RWPE2 (cell line): Measurements from ENCODE around the gene TMEM184C.

Source experiments
- ATAC-seq: fragments of 200-7000 bp; cut with Tn5 transposase; 3 replicates; pipeline ENCODE4 v1.9.1; 2021; ENCODE audit warnings: low read depth
- DNase-seq: peaks from one replicate; pipeline ENCODE4 v3.0.0-alpha.2; 2020; ENCODE audit warnings: low spot score
- H3K27ac ChIP-seq: fragments of 450-650 bp; 2 replicates; pipeline ENCODE4 v1.5.1; 2017; ENCODE audit warnings: mild to moderate bottlenecking; ENCODE audit not compliant: poor library complexity, severe bottlenecking
- H3K27me3 ChIP-seq: fragments of 250-450 bp; sonication (Bioruptor Pico); 2 replicates; pipeline ENCODE4 v1.5.1; 2021; ENCODE audit warnings: mild to moderate bottlenecking, moderate library complexity; ENCODE audit not compliant: insufficient read depth, poor library complexity, severe bottlenecking
- H3K36me3 ChIP-seq: fragments of 250-450 bp; sonication (Bioruptor Pico); 2 replicates; pipeline ENCODE4 v1.5.1; 2020; ENCODE audit warnings: low read depth, mild to moderate bottlenecking, moderate library complexity
- H3K4me1 ChIP-seq: fragments of 250-450 bp; sonication (Bioruptor Pico); 2 replicates; pipeline ENCODE4 v1.5.1; 2021; ENCODE audit warnings: mild to moderate bottlenecking, moderate library complexity; ENCODE audit not compliant: insufficient read depth, poor library complexity, severe bottlenecking
- H3K4me3 ChIP-seq: fragments of 250-450 bp; sonication (Bioruptor Pico); 2 replicates; pipeline ENCODE4 v1.5.1; 2021; ENCODE audit warnings: mild to moderate bottlenecking, moderate library complexity; ENCODE audit not compliant: severe bottlenecking
- H3K9me3 ChIP-seq: fragments of 250-450 bp; sonication (Bioruptor Pico); 2 replicates; pipeline ENCODE4 v1.5.1; 2021; ENCODE audit warnings: mild to moderate bottlenecking, moderate library complexity; ENCODE audit not compliant: severe bottlenecking
- CTCF ChIP-seq: fragments of 450-650 bp; IDR thresholded peaks from one replicate; pipeline ENCODE4 v1.5.1; 2017; ENCODE audit warnings: mild to moderate bottlenecking, moderate library complexity; ENCODE audit not compliant: poor library complexity, severe bottlenecking

TMEM184C gene

GRCh38 chr4:147683717-147684700 lies 66.8 kb downstream of the TMEM184C start, which contains the start of gene PRMT9:
PRMT9 (minus strand) TSS chr4:147684163; CDS start chr4:147683987, 176 bp downstream.
- ATAC-seq (peak; percentile 98), DNase-seq (peak; percentile 87)
- Histone ChIP-seq H3K4me3 (peak within 1 kb of the TSS; percentile 49), H3K36me3 (no peaks in the 10 kb centered on the region), H3K27me3 (no peaks in the 10 kb centered on the region), H3K27ac (peak within 1 kb of the TSS; percentile 37), H3K9me3 (no peaks in the 10 kb centered on the region), H3K4me1 (peaks cover 5% of the 10 kb centered on the region)
- TF ChIP-seq CTCF, result no peak

DNA sequence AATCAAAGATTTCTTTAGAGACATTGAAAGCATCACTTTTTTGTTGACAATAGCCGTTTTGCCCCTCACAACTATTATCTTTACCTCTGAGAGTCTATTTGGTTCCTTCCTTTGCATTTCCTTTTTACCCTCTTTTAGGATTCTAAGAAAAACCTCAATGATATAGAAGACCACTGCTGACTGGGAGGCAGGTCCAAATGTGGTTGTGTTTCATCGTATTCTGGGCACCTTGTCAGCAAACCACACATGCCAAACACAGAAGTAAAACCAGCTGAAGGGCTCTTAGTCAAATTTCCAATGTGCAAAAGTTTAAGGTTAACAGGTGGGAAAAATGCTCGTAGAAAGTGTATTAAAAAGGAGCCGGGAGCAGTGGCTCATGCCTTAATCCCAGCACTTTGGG lies 71.9 kb downstream of the TMEM184C start:
- TF ChIP-seq CTCF, result no peak
- DNase-seq (no peak), ATAC-seq (no peak)
- no peaks in the 10 kb centered on the region for H3K36me3 ChIP-seq
- H3K9me3 ChIP-seq, result no peaks in the 10 kb centered on the region
- no peaks in the 10 kb centered on the region for H3K27me3 ChIP-seq
- H3K4me1 ChIP-seq, result no peaks in the 10 kb centered on the region
- no peak overlapping the region for H3K27ac ChIP-seq
- H3K4me3 ChIP-seq, result no peak overlapping the region

DNA sequence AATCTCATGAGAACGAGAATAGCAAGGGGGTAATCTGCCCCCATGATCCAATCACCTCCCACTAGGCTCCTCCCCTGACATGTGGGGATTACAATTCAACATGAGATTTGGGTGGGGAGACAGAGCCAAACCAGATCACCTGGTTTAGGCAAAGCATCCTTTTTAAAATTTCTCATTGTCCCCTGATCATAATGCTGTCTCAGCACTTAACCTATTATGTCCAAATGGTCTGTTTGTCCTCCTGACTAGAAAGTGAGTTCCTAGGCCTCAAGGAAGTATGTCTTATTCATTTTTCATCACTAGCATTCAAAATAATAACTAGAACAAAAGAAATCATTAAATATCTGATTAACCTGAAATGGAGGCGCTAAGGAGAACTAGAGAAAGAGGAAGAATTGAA lies 74.6 kb downstream of the TMEM184C start:
- no peaks in the 10 kb centered on the region for H3K27me3 ChIP-seq

GRCh38 chr4:147693218-147693617 lies 76.0 kb downstream of the TMEM184C start:
- no peaks in the 10 kb centered on the region for H3K9me3 ChIP-seq
- H3K27me3 ChIP-seq, result no peaks in the 10 kb centered on the region
- no peaks in the 10 kb centered on the region for H3K36me3 ChIP-seq
- ATAC-seq (no peak), DNase-seq (no peak)
- no peak overlapping the region for H3K4me3 ChIP-seq
- H3K27ac ChIP-seq, result no peak overlapping the region
- H3K4me1 ChIP-seq, result no peaks in the 10 kb centered on the region
- no peak for TF ChIP-seq CTCF

More for the DNA sequence above, 74.6 kb downstream of the TMEM184C start:
- ATAC-seq, result no peak
- DNase-seq, result no peak
- H3K4me1 ChIP-seq, result no peaks in the 10 kb centered on the region
- H3K36me3 ChIP-seq, result no peaks in the 10 kb centered on the region
- H3K9me3 ChIP-seq, result no peaks in the 10 kb centered on the region
- no peak for TF ChIP-seq CTCF
- no peak overlapping the region for H3K4me3 ChIP-seq
- no peak overlapping the region for H3K27ac ChIP-seq

- no peak overlapping the region for H3K27ac ChIP-seq
- no peaks in the 10 kb centered on the region for H3K36me3 ChIP-seq
- DNase-seq (no peak), ATAC-seq (no peak)
- H3K4me3 ChIP-seq, result no peak overlapping the region
- H3K27me3 ChIP-seq, result no peaks in the 10 kb centered on the region
- no peak for TF ChIP-seq CTCF
- no peaks in the 10 kb centered on the region for H3K9me3 ChIP-seq
- no peaks in the 10 kb centered on the region for H3K4me1 ChIP-seq
Measured at GRCh38 chr4:147696866-147697265, 79.7 kb downstream of the TMEM184C start.
